ENCODE measurements around the gene SRGAP1. TPM values are rescaled to one million over a fixed set of nuclear protein-coding genes. Genes with fewer than 3 reads are reported as not detected.

The SRGAP1 gene
- total and polyA plus RNA-seq, 8 donors = 0.70 to 37.9 (median 9.8) TPM

DNA sequence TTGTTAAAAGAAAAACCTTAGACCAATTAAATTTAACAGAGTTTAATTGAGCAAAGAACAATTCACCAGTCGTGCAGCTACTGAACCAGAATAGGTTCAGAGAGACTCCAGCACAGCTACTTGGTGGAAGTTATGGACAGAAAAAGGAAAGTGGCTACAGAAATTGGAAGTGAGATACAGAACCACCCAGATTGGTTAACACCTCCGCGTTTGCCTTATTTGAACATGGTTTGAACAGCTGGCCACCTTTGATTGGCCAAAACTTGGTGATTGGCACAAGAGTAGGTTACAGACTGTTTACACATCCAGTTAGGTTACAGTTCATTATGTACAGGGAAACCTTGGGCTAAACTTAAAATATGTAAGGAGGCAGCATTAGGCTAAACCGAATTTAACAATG, 54.9 kb downstream of the SRGAP1 start:
- DNase-seq = no peak
- intact Hi-C loops (cut with DNase I; ENCODE audit: low total_unique reads) = no loop called here
- Histone ChIP-seq H3K27me3 (no peaks in the 10 kb centered on the region), H3K4me1 (peaks cover 3 to 47% (median 25%) of the 10 kb centered on the region in 4 donors), H3K27ac (no peak overlapping the region), H3K9me3 (no peaks in the 10 kb centered on the region), H3K36me3 (no peaks in the 10 kb centered on the region), H3K4me3 (no peak overlapping the region)
- WGBS, 5 donors = 64 to 81% (median 72%) methylated on average over 4 of the region's 4 CpGs
- no peak for TF ChIP-seq POLR2A (IDR thresholded peaks at IDR 0.05)

DNA sequence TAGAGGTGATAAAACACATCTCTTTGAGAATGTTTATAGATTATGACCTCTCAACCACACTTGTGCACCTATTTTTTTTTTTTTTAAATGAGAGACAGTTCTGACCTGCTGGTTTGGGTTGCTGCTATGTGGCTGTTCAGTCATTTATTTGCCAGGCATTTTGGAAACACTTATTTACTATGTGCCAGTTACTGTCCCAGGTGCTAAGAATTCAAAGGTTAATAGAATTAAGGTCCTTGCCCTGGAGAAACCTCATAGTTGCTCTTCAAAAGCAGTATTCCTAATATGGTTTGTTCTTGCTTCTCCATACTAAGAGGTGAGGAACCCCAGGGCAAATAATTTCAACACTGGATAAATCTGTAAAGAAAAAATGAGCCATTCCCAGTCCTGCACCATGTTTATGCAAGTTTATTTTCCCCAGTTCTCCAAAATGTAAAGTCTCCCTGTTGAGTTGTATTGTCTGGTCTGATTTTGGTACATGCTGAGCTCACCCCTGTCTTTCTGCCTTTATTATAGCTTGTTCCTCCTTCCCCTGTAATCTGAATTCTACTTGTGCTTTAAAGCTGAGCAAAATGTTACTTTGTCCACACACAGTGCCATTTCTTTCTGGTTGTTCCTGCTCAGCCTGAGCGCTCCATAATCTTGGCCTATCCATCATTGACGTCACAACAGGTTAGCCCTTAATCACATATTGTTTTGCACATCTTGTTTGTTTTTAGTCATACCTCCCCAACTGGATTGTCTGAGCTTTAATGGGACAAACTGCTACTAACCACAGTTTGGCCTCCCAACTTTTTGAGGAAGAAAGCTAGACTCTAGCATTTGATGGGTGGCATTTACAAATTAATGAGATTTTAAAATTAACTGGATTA, 56.7 kb downstream of the SRGAP1 start:
- peak in 1 of 2 donors; percentile 55 for DNase-seq

DNA sequence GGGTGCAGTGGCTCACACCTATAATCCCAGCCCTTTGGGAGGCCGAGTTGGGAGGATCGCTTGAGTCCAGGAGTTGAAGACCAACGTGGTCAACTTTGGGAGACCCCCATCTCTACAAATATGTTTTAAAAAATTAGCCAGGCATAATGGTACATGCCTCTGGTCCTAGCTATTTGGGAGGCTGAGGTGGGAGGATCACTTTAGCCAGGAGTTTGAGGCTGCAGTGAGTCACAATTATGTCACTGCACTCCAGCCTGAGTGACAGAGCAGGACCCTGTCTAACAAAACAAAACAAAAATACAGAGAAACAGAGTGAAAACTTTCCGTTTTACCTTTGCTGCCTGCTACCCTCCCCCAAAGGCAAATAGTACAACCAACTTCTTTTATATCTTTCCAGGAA, 60.2 kb downstream of the SRGAP1 start:
- Histone ChIP-seq H3K27ac (no peak overlapping the region), H3K27me3 (no peaks in the 10 kb centered on the region), H3K36me3 (no peaks in the 10 kb centered on the region), H3K4me1 (peaks cover 3 to 19% (median 13%) of the 10 kb centered on the region in 4 donors), H3K9me3 (no peaks in the 10 kb centered on the region), H3K4me3 (no peak overlapping the region)
- WGBS, 5 donors = 82 to 91% (median 86%) methylated on average over 4 of the region's 4 CpGs
- TF ChIP-seq CTCF (IDR thresholded peaks at IDR 0.05) = no peak
- no peak for TF ChIP-seq EP300 (IDR thresholded peaks at IDR 0.05)
- no peak for TF ChIP-seq POLR2A (IDR thresholded peaks at IDR 0.05)
- TF ChIP-seq POLR2AphosphoS5 (IDR thresholded peaks at IDR 0.05) = no peak
- intact Hi-C loops (cut with DNase I; ENCODE audit: low total_unique reads) = no loop called here
- no peak for DNase-seq

More for the DNA sequence above, 56.7 kb downstream of the SRGAP1 start:
- Histone ChIP-seq H3K27ac (peak overlapping the region in 1 of 5 donors; percentile 36), H3K9me3 (no peaks in the 10 kb centered on the region), H3K36me3 (no peaks in the 10 kb centered on the region), H3K4me3 (no peak overlapping the region), H3K27me3 (no peaks in the 10 kb centered on the region), H3K4me1 (peaks cover 3 to 40% (median 23%) of the 10 kb centered on the region in 4 donors)
- 63 to 76% (median 73%) methylated on average over 2 of the region's 2 CpGs for WGBS, 5 donors
- intact Hi-C loops (cut with DNase I; ENCODE audit: low total_unique reads) = no loop called here
- TF ChIP-seq POLR2AphosphoS5 (IDR thresholded peaks at IDR 0.05) = no peak
- no peak for TF ChIP-seq POLR2A (IDR thresholded peaks at IDR 0.05)
- TF ChIP-seq CTCF (IDR thresholded peaks at IDR 0.05) = no peak
- no peak for TF ChIP-seq EP300 (IDR thresholded peaks at IDR 0.05)

DNA sequence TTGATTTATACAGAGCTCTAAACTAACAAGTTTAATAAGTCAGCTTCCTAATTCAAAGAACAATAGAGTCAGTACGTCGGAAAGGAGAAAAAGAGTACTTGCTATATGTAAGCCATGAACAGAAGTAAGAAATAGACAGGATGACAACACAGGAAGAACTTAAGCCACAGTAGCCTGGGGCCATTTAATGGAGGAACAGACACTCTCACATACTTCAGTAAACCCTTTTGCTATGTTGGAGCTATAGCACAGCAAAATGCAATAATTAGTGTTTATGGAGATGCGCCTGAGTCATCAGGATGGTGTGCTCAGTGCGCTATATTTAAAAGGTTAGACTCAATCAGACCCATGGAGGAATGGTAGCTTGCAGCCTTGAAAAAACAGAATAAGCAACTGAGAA, 61.0 kb downstream of the SRGAP1 start:
- Histone ChIP-seq H3K9me3 (no peaks in the 10 kb centered on the region), H3K36me3 (no peaks in the 10 kb centered on the region), H3K27me3 (no peaks in the 10 kb centered on the region), H3K4me1 (peaks cover 2 to 11% (median 9%) of the 10 kb centered on the region in 4 donors), H3K27ac (no peak overlapping the region), H3K4me3 (no peak overlapping the region)
- intact Hi-C loops (cut with DNase I; ENCODE audit: low total_unique reads) = no loop called here
- no peak for TF ChIP-seq POLR2A (IDR thresholded peaks at IDR 0.05)
- no peak for TF ChIP-seq POLR2AphosphoS5 (IDR thresholded peaks at IDR 0.05)
- TF ChIP-seq CTCF (IDR thresholded peaks at IDR 0.05) = no peak
- 78 to 96% (median 93%) methylated on average over 4 of the region's 4 CpGs for WGBS, 5 donors
- no peak for DNase-seq

DNA sequence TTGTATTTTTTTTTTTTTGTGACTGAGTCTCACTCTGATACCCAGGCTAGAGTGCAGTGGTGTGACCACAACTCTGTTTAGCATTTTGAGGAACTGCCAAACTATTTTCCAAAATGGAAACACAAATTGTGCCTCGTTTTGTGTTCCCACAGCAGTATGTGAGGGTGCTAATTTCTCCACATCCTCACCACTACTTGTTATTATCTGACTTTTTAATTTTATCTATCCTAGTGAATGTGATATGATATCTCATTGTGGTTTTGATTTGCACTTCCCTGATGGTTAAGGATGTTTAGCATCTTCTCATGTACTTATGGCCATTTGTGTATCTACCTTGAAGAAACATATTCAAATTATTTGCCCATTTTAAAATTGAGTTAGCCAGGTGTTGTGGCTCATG, 62.4 kb downstream of the SRGAP1 start:
- H3K27ac ChIP-seq = no peak overlapping the region
- 73 to 89% (median 86%) methylated on average over 1 of the region's 1 CpG for WGBS, 5 donors
- H3K4me3 ChIP-seq = no peak overlapping the region
- TF ChIP-seq CTCF (IDR thresholded peaks at IDR 0.05) (no peak), POLR2A (IDR thresholded peaks at IDR 0.05) (no peak), POLR2AphosphoS5 (IDR thresholded peaks at IDR 0.05) (no peak), EP300 (IDR thresholded peaks at IDR 0.05) (no peak)
- no peaks in the 10 kb centered on the region for H3K9me3 ChIP-seq
- no peaks in the 10 kb centered on the region for H3K36me3 ChIP-seq
- intact Hi-C loops (cut with DNase I; ENCODE audit: low total_unique reads) = no loop called here
- no peak for DNase-seq
- H3K27me3 ChIP-seq = no peaks in the 10 kb centered on the region
- peaks cover 0 to 6% (median 0%) of the 10 kb centered on the region in 4 donors for H3K4me1 ChIP-seq

All from stomach (tissue), 9 donors.